GM19467 (cell line): ENCODE data around the gene CARMIL1.
"Not testable (repeated sequence)": the region's sequence is repeated elsewhere in the genome, so short reads cannot be mapped to it uniquely, and the experiment has no call there.

ENCODE experiments used
- ATAC-seq: cut with Tn5 transposase; IDR thresholded peaks from one replicate; pipeline ENCODE4 v1.9.1; 2021; ENCODE audit warnings: mild to moderate bottlenecking, moderate library complexity; ENCODE audit not compliant: unreplicated experiment

Gene CARMIL1

GRCh38 chr6:25366903-25367545, 87.8 kb downstream of the CARMIL1 start:
- no peak for ATAC-seq

GRCh38 chr6:25369036-25369432, 89.9 kb downstream of the CARMIL1 start:
- ATAC-seq = no peak

- ATAC-seq = no peak
Observed at GRCh38 chr6:25369433-25370177, 90.4 kb downstream of the CARMIL1 start.

GRCh38 chr6:25370178-25371036, 91.2 kb downstream of the CARMIL1 start:
- no peak for ATAC-seq

- ATAC-seq = no peak
Observed at GRCh38 chr6:25371037-25371347, 91.8 kb downstream of the CARMIL1 start.

- no peak for ATAC-seq
Observed at GRCh38 chr6:25375125-25375524, 96.0 kb downstream of the CARMIL1 start.

GRCh38 chr6:25377664-25378063, 98.5 kb downstream of the CARMIL1 start:
- ATAC-seq = no peak

- no peak for ATAC-seq
Observed at GRCh38 chr6:25381077-25381476, 101.9 kb downstream of the CARMIL1 start.

GRCh38 chr6:25382476-25382875, 103.3 kb downstream of the CARMIL1 start:
- not testable (repeated sequence) for ATAC-seq

GRCh38 chr6:25384234-25384633, 105.1 kb downstream of the CARMIL1 start:
- ATAC-seq = no peak

GRCh38 chr6:25384967-25385366, 105.8 kb downstream of the CARMIL1 start:
- ATAC-seq = no peak

- peak; percentile 72 for ATAC-seq
Observed at GRCh38 chr6:25387483-25387882, 108.3 kb downstream of the CARMIL1 start.

- ATAC-seq = no peak
Observed at GRCh38 chr6:25387911-25388310, 108.7 kb downstream of the CARMIL1 start.

GRCh38 chr6:25388776-25389175, 109.6 kb downstream of the CARMIL1 start:
- no peak for ATAC-seq

- no peak for ATAC-seq
Observed at GRCh38 chr6:25389471-25389870, 110.3 kb downstream of the CARMIL1 start.

GRCh38 chr6:25392372-25392771, 113.2 kb downstream of the CARMIL1 start:
- ATAC-seq = no peak

- no peak for ATAC-seq
Observed at GRCh38 chr6:25395731-25396130, 116.6 kb downstream of the CARMIL1 start.

GRCh38 chr6:25397406-25397805, 118.2 kb downstream of the CARMIL1 start:
- no peak for ATAC-seq

- ATAC-seq = no peak
Observed at GRCh38 chr6:25399885-25400284, 120.7 kb downstream of the CARMIL1 start.

- ATAC-seq = no peak
Observed at GRCh38 chr6:25401711-25402110, 122.5 kb downstream of the CARMIL1 start.

GRCh38 chr6:25402125-25402524, 123.0 kb downstream of the CARMIL1 start:
- no peak for ATAC-seq

GRCh38 chr6:25403150-25403549, 124.0 kb downstream of the CARMIL1 start:
- ATAC-seq = no peak
